Ishikawa (cell line): ENCODE data around the gene GPC6.

Experiments
- CEBPB ChIP-seq: IDR thresholded peaks from 2 replicates; pipeline ENCODE4 v1.6.1; 2012
- EP300 ChIP-seq: IDR thresholded peaks from 2 replicates; pipeline ENCODE4 v1.6.1; 2012; ENCODE audit warnings: borderline replicate concordance
- FOXM1 ChIP-seq: IDR thresholded peaks from 2 replicates; pipeline ENCODE4 v1.6.1; 2012; ENCODE audit warnings: low read depth, borderline replicate concordance
- MAX ChIP-seq: IDR thresholded peaks from 2 replicates; pipeline ENCODE4 v1.6.1; 2012
- NFIC ChIP-seq: IDR thresholded peaks from 2 replicates; pipeline ENCODE4 v1.6.1; 2012
- REST ChIP-seq: IDR thresholded peaks from 2 replicates; pipeline ENCODE4 v1.6.1; 2012; ENCODE audit warnings: low read depth, mild to moderate bottlenecking
- TAF1 ChIP-seq: IDR thresholded peaks from 2 replicates; pipeline ENCODE4 v1.6.1; 2012; ENCODE audit warnings: low read depth, mild to moderate bottlenecking
- TCF12 ChIP-seq: IDR thresholded peaks from 2 replicates; pipeline ENCODE4 v1.6.1; 2012; ENCODE audit warnings: low read depth
- USF1 ChIP-seq: IDR thresholded peaks from 2 replicates; pipeline ENCODE4 v1.6.1; 2012
- YY1 ChIP-seq: IDR thresholded peaks from 2 replicates; pipeline ENCODE4 v1.6.1; 2012; ENCODE audit warnings: low read depth

GRCh38 chr13:94239135-94239534, 1012.5 kb downstream of the GPC6 start:
- no peak for TF ChIP-seq TCF12
- TF ChIP-seq USF1: no peak
- TF ChIP-seq YY1: no peak
- no peak for TF ChIP-seq NFIC
- TF ChIP-seq REST: no peak
- TF ChIP-seq MAX: no peak
- TF ChIP-seq FOXM1: no peak
- TF ChIP-seq CEBPB: no peak
- TF ChIP-seq EP300: no peak
- TF ChIP-seq TAF1: no peak
